ENCODE measurements around the gene SMYD3.

GRCh38 chr1:246128494-246129069, 378.5 kb downstream of the SMYD3 start:
- TF ChIP-seq POLR2A (IDR thresholded peaks at IDR 0.05) (no peak), CTCF (IDR thresholded peaks at IDR 0.05) (no peak)
